Neural progenitor cell (in vitro differentiated cells): ENCODE results near the gene NEURL1. TPM values are rescaled to one million over a fixed set of nuclear protein-coding genes. Genes with fewer than 3 reads are reported as not detected.

ENCODE experiments used
- DNase-seq: peaks from one replicate; pipeline ENCODE4 v3.0.0-alpha.2; 2016; ENCODE audit warnings: low spot score
- H2AFZ ChIP-seq: fragments of 200-600 bp; sonication (generic); replicated peaks from 2 replicates; pipeline ENCODE4 v1.6.1; 2016; ENCODE audit warnings: antibody characterized with exemption
- H3F3A ChIP-seq: fragments of 200-600 bp; sonication (generic); 2 replicates; pipeline ENCODE4 v1.6.1; 2016; ENCODE audit warnings: antibody characterized with exemption, low read depth
- H3K27ac ChIP-seq: fragments of 200-600 bp; sonication (generic); 2 replicates; pipeline ENCODE4 v1.5.1; 2016; ENCODE audit warnings: mild to moderate bottlenecking
- H3K27me3 ChIP-seq: fragments of 200-600 bp; sonication (generic); 2 replicates; pipeline ENCODE4 v1.6.1; 2016; ENCODE audit warnings: mild to moderate bottlenecking, moderate library complexity
- H3K36me3 ChIP-seq: fragments of 200-600 bp; sonication (generic); 2 replicates; pipeline ENCODE4 v1.5.1; 2016
- H3K4me1 ChIP-seq: fragments of 200-600 bp; sonication (generic); 2 replicates; pipeline ENCODE4 v1.6.1; 2016; ENCODE audit warnings: mixed run types
- H3K4me2 ChIP-seq: fragments of 200-600 bp; sonication (generic); 2 replicates; pipeline ENCODE4 v1.6.1; 2016
- H3K4me3 ChIP-seq: fragments of 200-600 bp; sonication (generic); 2 replicates; pipeline ENCODE4 v1.5.1; 2016
- H3K79me2 ChIP-seq: fragments of 200-600 bp; sonication (generic); 2 replicates; pipeline ENCODE4 v1.6.1; 2016; ENCODE audit warnings: low read depth
- H3K9ac ChIP-seq: fragments of 200-600 bp; sonication (generic); 2 replicates; pipeline ENCODE4 v1.6.1; 2016
- H3K9me3 ChIP-seq: fragments of 200-600 bp; sonication (generic); 2 replicates; pipeline ENCODE4 v1.5.1; 2016; ENCODE audit warnings: low read depth
- H4K20me1 ChIP-seq: fragments of 200-600 bp; sonication (generic); 2 replicates; pipeline ENCODE4 v1.6.1; 2016; ENCODE audit warnings: low read depth
- H3K27ac Mint-ChIP-seq: 3 replicates; pipeline ENCODE4 v1.8.0; 2021; ENCODE audit warnings: mixed read lengths
- H3K27me3 Mint-ChIP-seq: 2 replicates; pipeline ENCODE4 v1.8.0; 2022; ENCODE audit warnings: low read depth, mild to moderate bottlenecking, inconsistent platforms, moderate library complexity, mixed read lengths; ENCODE audit not compliant: insufficient read depth
- H3K36me3 Mint-ChIP-seq: 3 replicates; pipeline ENCODE4 v1.8.0; 2021; ENCODE audit warnings: mixed read lengths
- H3K4me1 Mint-ChIP-seq: 3 replicates; pipeline ENCODE4 v1.8.0; 2021; ENCODE audit warnings: mixed read lengths
- H3K4me3 Mint-ChIP-seq: 3 replicates; pipeline ENCODE4 v1.8.0; 2021; ENCODE audit warnings: mild to moderate bottlenecking, moderate library complexity, mixed read lengths
- H3K9me3 Mint-ChIP-seq: 3 replicates; pipeline ENCODE4 v1.8.0; 2020; ENCODE audit warnings: mixed read lengths
- EZH2 ChIP-seq: fragments of 200-600 bp; sonication (generic); IDR thresholded peaks from 2 replicates; pipeline ENCODE4 v1.6.1; 2017; ENCODE audit warnings: antibody characterized with exemption, mild to moderate bottlenecking, moderate library complexity
- EZH2phosphoT487 ChIP-seq: fragments of 200-600 bp; sonication (generic); IDR thresholded peaks from 2 replicates; pipeline ENCODE4 v1.6.1; 2017; ENCODE audit warnings: antibody characterized with exemption
- total RNA-seq: library from RNA; depleted of rRNA; stranded (reverse); fragments of >200 nt; gene quantifications from 2 replicates; pipeline ENCODE4 v1.2.3, GENCODE V29; 2015; ENCODE audit warnings: low replicate concordance
- TF ChIP-seq, protein P1 (sequence below): fragments of 200-600 bp; sonication (generic); IDR thresholded peaks from 2 replicates; pipeline ENCODE4 v1.5.1; 2017; ENCODE audit warnings: antibody characterized with exemption, mild to moderate bottlenecking

Gene NEURL1
- total RNA-seq, 1 donor from 2014 or later, result 0.06 TPM

DNA sequence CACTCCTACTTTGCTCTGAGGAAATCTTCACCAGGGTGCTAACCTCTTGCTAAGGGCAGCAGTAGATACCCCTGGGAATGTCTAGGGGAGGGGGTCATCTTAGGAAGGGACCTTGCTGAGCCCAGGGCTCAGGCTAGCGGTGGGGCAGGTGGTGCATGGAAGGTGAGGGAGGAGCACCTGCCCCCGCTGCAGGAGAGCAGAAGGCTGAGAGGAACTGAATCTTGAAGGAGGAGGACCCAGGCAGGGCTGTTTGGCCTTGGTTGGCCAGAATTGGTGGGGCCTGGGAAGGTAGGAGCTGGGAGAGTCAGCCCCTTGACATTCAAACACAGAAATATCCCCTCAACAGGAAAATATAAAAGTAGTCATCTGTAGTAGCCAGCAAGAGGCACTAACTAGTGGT lies 21.5 kb upstream of the NEURL1 start:
- Histone ChIP-seq H3K4me1 (peaks cover 6% of the 10 kb centered on the region), H2AFZ (no peak overlapping the region), H3K36me3 (no peaks in the 10 kb centered on the region), H4K20me1 (no peaks in the 10 kb centered on the region), H3K9me3 (no peaks in the 10 kb centered on the region), H3F3A (peaks cover 2% of the 10 kb centered on the region), H3K4me2 (no peak overlapping the region), H3K4me3 (no peak overlapping the region), H3K27me3 (no peaks in the 10 kb centered on the region), H3K79me2 (no peaks in the 10 kb centered on the region), H3K27ac (no peak overlapping the region), H3K9ac (no peak overlapping the region)
- H3K4me1 Mint-ChIP-seq, result peaks cover 5% of the 10 kb centered on the region
- no peak for DNase-seq
- H3K27me3 Mint-ChIP-seq, result peaks cover 2% of the 10 kb centered on the region
- no peaks in the 10 kb centered on the region for H3K9me3 Mint-ChIP-seq
- TF ChIP-seq EZH2phosphoT487, result no peak
- TF ChIP-seq EZH2, result no peak
- TF ChIP-seq, protein P1, sequence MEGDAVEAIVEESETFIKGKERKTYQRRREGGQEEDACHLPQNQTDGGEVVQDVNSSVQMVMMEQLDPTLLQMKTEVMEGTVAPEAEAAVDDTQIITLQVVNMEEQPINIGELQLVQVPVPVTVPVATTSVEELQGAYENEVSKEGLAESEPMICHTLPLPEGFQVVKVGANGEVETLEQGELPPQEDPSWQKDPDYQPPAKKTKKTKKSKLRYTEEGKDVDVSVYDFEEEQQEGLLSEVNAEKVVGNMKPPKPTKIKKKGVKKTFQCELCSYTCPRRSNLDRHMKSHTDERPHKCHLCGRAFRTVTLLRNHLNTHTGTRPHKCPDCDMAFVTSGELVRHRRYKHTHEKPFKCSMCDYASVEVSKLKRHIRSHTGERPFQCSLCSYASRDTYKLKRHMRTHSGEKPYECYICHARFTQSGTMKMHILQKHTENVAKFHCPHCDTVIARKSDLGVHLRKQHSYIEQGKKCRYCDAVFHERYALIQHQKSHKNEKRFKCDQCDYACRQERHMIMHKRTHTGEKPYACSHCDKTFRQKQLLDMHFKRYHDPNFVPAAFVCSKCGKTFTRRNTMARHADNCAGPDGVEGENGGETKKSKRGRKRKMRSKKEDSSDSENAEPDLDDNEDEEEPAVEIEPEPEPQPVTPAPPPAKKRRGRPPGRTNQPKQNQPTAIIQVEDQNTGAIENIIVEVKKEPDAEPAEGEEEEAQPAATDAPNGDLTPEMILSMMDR, result no peak
- H3K27ac Mint-ChIP-seq, result no peak overlapping the region
- no peaks in the 10 kb centered on the region for H3K36me3 Mint-ChIP-seq
- H3K4me3 Mint-ChIP-seq, result no peak overlapping the region

DNA sequence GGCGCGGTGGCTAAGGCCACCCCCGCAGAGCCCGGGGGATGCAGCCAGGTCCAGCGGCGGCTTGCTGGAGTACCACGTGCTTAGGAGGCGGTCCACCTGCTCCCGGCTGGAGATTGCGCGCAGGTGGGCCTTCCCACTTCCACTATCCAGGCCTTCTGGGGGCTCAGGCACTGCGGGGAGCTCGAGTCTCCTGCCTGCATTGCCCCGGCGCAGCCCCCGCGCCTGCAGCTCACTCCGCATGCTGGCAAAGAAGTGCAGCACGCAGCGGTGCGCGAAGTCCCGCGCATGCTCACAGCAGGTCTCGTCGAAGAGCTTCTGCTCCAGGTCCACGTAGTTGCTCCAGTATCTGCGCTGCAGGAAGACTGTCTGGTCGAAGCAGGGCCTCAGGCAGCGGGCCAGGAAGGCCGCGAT lies 20.2 kb upstream of the NEURL1 start:
- no peaks in the 10 kb centered on the region for H4K20me1 ChIP-seq
- Mint-ChIP-seq H3K9me3 (no peaks in the 10 kb centered on the region), H3K36me3 (no peaks in the 10 kb centered on the region), H3K27me3 (peaks cover 2% of the 10 kb centered on the region), H3K4me1 (peaks cover 7% of the 10 kb centered on the region), H3K27ac (no peak overlapping the region), H3K4me3 (no peak overlapping the region)
- no peak overlapping the region for H3K27ac ChIP-seq
- peaks cover 7% of the 10 kb centered on the region for H3K4me1 ChIP-seq
- no peaks in the 10 kb centered on the region for H3K27me3 ChIP-seq
- H3K9me3 ChIP-seq, result no peaks in the 10 kb centered on the region
- H2AFZ ChIP-seq, result no peak overlapping the region
- no peaks in the 10 kb centered on the region for H3K36me3 ChIP-seq
- no peak for DNase-seq
- H3F3A ChIP-seq, result peaks cover 2% of the 10 kb centered on the region
- H3K79me2 ChIP-seq, result no peaks in the 10 kb centered on the region
- no peak overlapping the region for H3K4me2 ChIP-seq
- H3K9ac ChIP-seq, result no peak overlapping the region
- TF ChIP-seq, protein P1, result no peak
- TF ChIP-seq EZH2, result no peak
- no peak for TF ChIP-seq EZH2phosphoT487
- H3K4me3 ChIP-seq, result no peak overlapping the region

DNA sequence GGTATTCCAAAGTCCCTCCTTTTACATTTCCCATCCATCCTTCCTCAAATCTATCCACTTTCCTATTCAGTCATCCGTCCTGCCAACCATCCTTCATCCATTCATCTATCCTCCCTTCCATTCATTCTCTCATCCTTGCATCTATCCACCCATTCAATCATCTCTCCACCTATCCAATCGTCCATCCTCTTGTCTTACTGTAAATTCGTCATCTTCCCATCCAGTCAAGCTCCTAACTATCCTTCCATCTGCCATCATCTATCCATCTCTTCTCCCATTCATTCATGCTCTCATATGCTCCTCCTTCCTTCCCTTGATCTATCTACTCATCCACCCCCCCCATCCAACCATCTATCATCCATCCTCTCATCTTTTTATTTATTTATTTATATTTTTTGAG lies 19.4 kb upstream of the NEURL1 start:
- H4K20me1 ChIP-seq, result no peaks in the 10 kb centered on the region
- no peaks in the 10 kb centered on the region for H3K36me3 ChIP-seq
- DNase-seq, result no peak
- H2AFZ ChIP-seq, result no peak overlapping the region
- Mint-ChIP-seq H3K9me3 (no peaks in the 10 kb centered on the region), H3K4me3 (no peak overlapping the region), H3K27me3 (peaks cover 2% of the 10 kb centered on the region), H3K27ac (no peak overlapping the region), H3K4me1 (peaks cover 7% of the 10 kb centered on the region), H3K36me3 (no peaks in the 10 kb centered on the region)
- no peak overlapping the region for H3K4me2 ChIP-seq
- no peaks in the 10 kb centered on the region for H3K27me3 ChIP-seq
- peaks cover 2% of the 10 kb centered on the region for H3F3A ChIP-seq
- no peak overlapping the region for H3K4me3 ChIP-seq
- peaks cover 7% of the 10 kb centered on the region for H3K4me1 ChIP-seq
- H3K9me3 ChIP-seq, result no peaks in the 10 kb centered on the region
- H3K27ac ChIP-seq, result no peak overlapping the region
- no peaks in the 10 kb centered on the region for H3K79me2 ChIP-seq
- TF ChIP-seq, protein P1, result no peak
- TF ChIP-seq EZH2phosphoT487 (no peak), EZH2 (no peak)
- no peak overlapping the region for H3K9ac ChIP-seq

DNA sequence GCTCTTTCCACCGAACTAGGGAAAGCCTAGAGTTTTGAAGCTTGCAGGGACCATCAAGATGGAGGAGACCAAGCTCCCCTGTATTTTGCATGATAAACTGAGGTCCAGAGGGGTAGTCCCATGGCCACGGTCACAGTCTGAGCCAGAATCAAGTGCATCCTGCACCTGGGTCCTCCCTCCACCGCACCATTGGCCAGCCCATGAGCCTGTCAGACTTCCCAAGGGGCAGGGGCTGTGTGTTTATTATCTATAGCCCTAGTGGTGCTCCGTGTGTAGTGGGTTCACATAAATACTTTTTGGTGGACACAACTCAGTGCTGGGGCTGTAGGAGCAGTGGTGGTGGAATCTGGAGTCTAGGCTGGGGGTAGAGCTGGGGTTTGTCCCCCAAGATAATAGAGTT lies 18.1 kb upstream of the NEURL1 start:
- Mint-ChIP-seq H3K27me3 (peaks cover under 1% of the 10 kb centered on the region), H3K36me3 (no peaks in the 10 kb centered on the region), H3K9me3 (no peaks in the 10 kb centered on the region), H3K4me3 (no peak overlapping the region), H3K4me1 (peaks cover 7% of the 10 kb centered on the region), H3K27ac (no peak overlapping the region)
- TF ChIP-seq, protein P1, result no peak
- TF ChIP-seq EZH2phosphoT487, result no peak
- no peak for TF ChIP-seq EZH2
- Histone ChIP-seq H3K9me3 (no peaks in the 10 kb centered on the region), H3F3A (peaks cover 2% of the 10 kb centered on the region), H3K79me2 (no peaks in the 10 kb centered on the region), H3K4me3 (no peak overlapping the region), H3K9ac (no peak overlapping the region), H3K27ac (no peak overlapping the region), H3K4me1 (peaks cover 7% of the 10 kb centered on the region), H2AFZ (no peak overlapping the region), H4K20me1 (no peaks in the 10 kb centered on the region), H3K4me2 (no peak overlapping the region), H3K36me3 (no peaks in the 10 kb centered on the region), H3K27me3 (no peaks in the 10 kb centered on the region)
- no peak for DNase-seq
